Glutamatergic neuron (in vitro differentiated cells): ENCODE data around the gene HOXB1. TPM values are rescaled to one million over a fixed set of nuclear protein-coding genes. Genes with fewer than 3 reads are reported as not detected.

Experiments used
- DNase-seq: peaks from one replicate; pipeline ENCODE4 v3.0.0; 2022
- H3K27ac Mint-ChIP-seq: one replicate; pipeline ENCODE4 v1.8.0; 2020; ENCODE audit warnings: mild to moderate bottlenecking, mixed read lengths, inconsistent platforms; ENCODE audit not compliant: unreplicated experiment
- H3K27me3 Mint-ChIP-seq: one replicate; pipeline ENCODE4 v1.8.0; 2020; ENCODE audit warnings: mild to moderate bottlenecking, moderate library complexity, mixed read lengths, inconsistent platforms; ENCODE audit not compliant: unreplicated experiment
- H3K36me3 Mint-ChIP-seq: one replicate; pipeline ENCODE4 v1.8.0; 2020; ENCODE audit warnings: mild to moderate bottlenecking, mixed read lengths, inconsistent platforms; ENCODE audit not compliant: unreplicated experiment
- H3K4me1 Mint-ChIP-seq: one replicate; pipeline ENCODE4 v1.8.0; 2020; ENCODE audit warnings: mild to moderate bottlenecking, low read depth, mixed read lengths, inconsistent platforms; ENCODE audit not compliant: unreplicated experiment
- H3K4me3 Mint-ChIP-seq: one replicate; pipeline ENCODE4 v1.8.0; 2020; ENCODE audit warnings: mild to moderate bottlenecking, mixed read lengths, inconsistent platforms; ENCODE audit not compliant: unreplicated experiment
- H3K9me3 Mint-ChIP-seq: one replicate; pipeline ENCODE4 v1.8.0; 2020; ENCODE audit warnings: mild to moderate bottlenecking, moderate library complexity, mixed read lengths, inconsistent platforms; ENCODE audit not compliant: unreplicated experiment
- total RNA-seq: library from RNA; stranded (reverse); fragmentation: NEBNext Ultra II Directional; extraction: Animal tissue kit (Norgen Biotek cat#: 25700); gene quantifications from one replicate; pipeline ENCODE4 v1.2.1, GENCODE V29; 2021; ENCODE audit not compliant: unreplicated experiment
- TF ChIP-seq, protein P1 (sequence below): fragments of 200-600 bp; sonication (generic); IDR thresholded peaks from one replicate; pipeline ENCODE4 v1.5.0; 2021; ENCODE audit not compliant: partially characterized antibody, unreplicated experiment

HOXB1 gene
- total RNA-seq, 1 donor from 2014 or later, result not detected

- H3K9me3 Mint-ChIP-seq, result no peaks in the 10 kb centered on the region
- peaks cover 9% of the 10 kb centered on the region for H3K27me3 Mint-ChIP-seq
Observed at GRCh38 chr17:48491527-48492273, 39.1 kb downstream of the HOXB1 start.

GRCh38 chr17:48490451-48490892 is 40.3 kb downstream of the HOXB1 start:
- Mint-ChIP-seq H3K4me1 (no peaks in the 10 kb centered on the region), H3K36me3 (no peaks in the 10 kb centered on the region), H3K27ac (no peak overlapping the region), H3K27me3 (peaks cover 9% of the 10 kb centered on the region), H3K4me3 (no peak overlapping the region), H3K9me3 (no peaks in the 10 kb centered on the region)
- TF ChIP-seq, protein P1, sequence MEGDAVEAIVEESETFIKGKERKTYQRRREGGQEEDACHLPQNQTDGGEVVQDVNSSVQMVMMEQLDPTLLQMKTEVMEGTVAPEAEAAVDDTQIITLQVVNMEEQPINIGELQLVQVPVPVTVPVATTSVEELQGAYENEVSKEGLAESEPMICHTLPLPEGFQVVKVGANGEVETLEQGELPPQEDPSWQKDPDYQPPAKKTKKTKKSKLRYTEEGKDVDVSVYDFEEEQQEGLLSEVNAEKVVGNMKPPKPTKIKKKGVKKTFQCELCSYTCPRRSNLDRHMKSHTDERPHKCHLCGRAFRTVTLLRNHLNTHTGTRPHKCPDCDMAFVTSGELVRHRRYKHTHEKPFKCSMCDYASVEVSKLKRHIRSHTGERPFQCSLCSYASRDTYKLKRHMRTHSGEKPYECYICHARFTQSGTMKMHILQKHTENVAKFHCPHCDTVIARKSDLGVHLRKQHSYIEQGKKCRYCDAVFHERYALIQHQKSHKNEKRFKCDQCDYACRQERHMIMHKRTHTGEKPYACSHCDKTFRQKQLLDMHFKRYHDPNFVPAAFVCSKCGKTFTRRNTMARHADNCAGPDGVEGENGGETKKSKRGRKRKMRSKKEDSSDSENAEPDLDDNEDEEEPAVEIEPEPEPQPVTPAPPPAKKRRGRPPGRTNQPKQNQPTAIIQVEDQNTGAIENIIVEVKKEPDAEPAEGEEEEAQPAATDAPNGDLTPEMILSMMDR, result no peak
- no peak for DNase-seq

More at GRCh38 chr17:48491527-48492273, 39.1 kb downstream of the HOXB1 start:
- H3K4me1 Mint-ChIP-seq, result no peaks in the 10 kb centered on the region
- no peak overlapping the region for H3K27ac Mint-ChIP-seq
- no peaks in the 10 kb centered on the region for H3K36me3 Mint-ChIP-seq
- TF ChIP-seq, protein P1, result no peak
- H3K4me3 Mint-ChIP-seq, result no peak overlapping the region
- no peak for DNase-seq

DNA sequence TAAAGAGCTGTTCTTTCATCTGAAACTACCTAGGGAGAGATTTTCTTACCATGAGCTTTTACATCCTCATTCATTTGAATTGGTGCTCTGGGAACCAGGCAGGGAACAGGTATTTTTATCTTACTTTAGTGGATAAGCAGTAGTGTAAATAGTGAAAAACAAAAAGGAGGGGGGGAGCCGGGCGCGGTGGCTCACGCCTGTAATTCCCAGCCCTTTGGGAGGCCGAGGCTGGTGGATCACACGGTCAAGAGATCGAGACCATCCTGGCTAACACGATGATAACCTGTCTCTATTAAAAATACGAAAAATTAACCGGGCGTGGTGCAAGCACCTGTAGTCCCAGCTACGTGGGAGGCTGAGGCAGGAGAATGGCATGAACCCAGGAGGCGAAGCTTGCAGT is 41.0 kb downstream of the HOXB1 start:
- no peak for DNase-seq
- H3K36me3 Mint-ChIP-seq, result no peaks in the 10 kb centered on the region
- no peaks in the 10 kb centered on the region for H3K9me3 Mint-ChIP-seq
- H3K27ac Mint-ChIP-seq, result no peak overlapping the region
- TF ChIP-seq, protein P1, result no peak
- H3K4me3 Mint-ChIP-seq, result no peak overlapping the region
- H3K4me1 Mint-ChIP-seq, result no peaks in the 10 kb centered on the region
- peaks cover 12% of the 10 kb centered on the region for H3K27me3 Mint-ChIP-seq

- Mint-ChIP-seq H3K36me3 (no peaks in the 10 kb centered on the region), H3K9me3 (no peaks in the 10 kb centered on the region), H3K4me3 (no peak overlapping the region), H3K27me3 (peaks cover 7% of the 10 kb centered on the region), H3K4me1 (no peaks in the 10 kb centered on the region), H3K27ac (no peak overlapping the region)
- TF ChIP-seq, protein P1, result no peak
- no peak for DNase-seq
Observed at GRCh38 chr17:48488548-48489106, 42.2 kb downstream of the HOXB1 start.

DNA sequence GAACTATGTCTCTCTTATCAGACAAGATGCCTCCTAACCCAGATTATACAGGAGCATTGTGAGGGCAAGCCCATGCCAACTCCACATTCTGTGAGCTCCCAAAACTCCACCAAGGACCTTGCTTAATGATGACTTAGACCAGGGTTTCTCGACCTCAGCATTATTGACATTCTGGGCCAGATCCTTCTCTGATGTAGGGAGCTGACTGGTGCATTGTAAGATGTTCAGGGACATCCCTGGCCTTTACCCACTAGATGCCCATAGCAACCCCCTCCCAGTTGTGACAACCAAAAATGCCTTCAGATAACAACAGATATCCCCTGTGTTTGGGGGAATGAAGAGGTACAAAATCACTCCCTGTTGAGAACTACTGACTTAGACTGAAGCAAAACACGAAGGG is 43.6 kb downstream of the HOXB1 start:
- TF ChIP-seq, protein P1, result no peak
- no peak for DNase-seq
- no peak overlapping the region for H3K27ac Mint-ChIP-seq
- H3K36me3 Mint-ChIP-seq, result no peaks in the 10 kb centered on the region
- no peaks in the 10 kb centered on the region for H3K9me3 Mint-ChIP-seq
- no peak overlapping the region for H3K4me3 Mint-ChIP-seq
- H3K27me3 Mint-ChIP-seq, result peaks cover 7% of the 10 kb centered on the region
- H3K4me1 Mint-ChIP-seq, result no peaks in the 10 kb centered on the region
